Right atrium auricular region (tissue), 2 donors: Measurements from ENCODE around the gene CRYZL1. TPM values are rescaled to one million over a fixed set of nuclear protein-coding genes. Genes with fewer than 3 reads are reported as not detected.

Source experiments
- DNase-seq: peaks from one replicate; pipeline ENCODE4 v3.0.0-alpha.2; 2019; ENCODE audit warnings: low spot score
- H3K27ac ChIP-seq, 2 donors: fragments of 200-600 bp; sonication (generic); 1 replicate in 1 of 2; 2 replicates in 1 of 2; pipeline ENCODE4 v1.5.1; 2016 to 2019
- H3K27me3 ChIP-seq, 2 donors: fragments of 200-600 bp; sonication (generic); one replicate each; pipeline versions ENCODE4 v1.5.1 to v1.6.0; 2017 to 2019
- H3K36me3 ChIP-seq: fragments of 200-600 bp; sonication (generic); one replicate; pipeline ENCODE4 v1.5.1; 2016
- H3K4me1 ChIP-seq, 2 donors: fragments of 200-600 bp; sonication (generic); one replicate each; pipeline versions ENCODE4 v1.5.1 to v1.6.0; 2017 to 2019
- H3K4me3 ChIP-seq, 2 donors: fragments of 200-600 bp; sonication (generic); 1 replicate in 1 of 2; 2 replicates in 1 of 2; pipeline ENCODE4 v1.5.1; 2017 to 2019; ENCODE audit warnings: mild to moderate bottlenecking in 1 of 2, moderate library complexity in 1 of 2
- H3K9me3 ChIP-seq, 2 donors: fragments of 200-600 bp; sonication (generic); one replicate each; pipeline ENCODE4 v1.5.1; 2019
- CTCF ChIP-seq, 2 donors: fragments of 200-600 bp; sonication (generic); IDR thresholded peaks; one replicate each; pipeline ENCODE4 v1.5.1; 2019; ENCODE audit warnings: antibody characterized with exemption in 2 of 2
- total RNA-seq, 2 donors: library from RNA; depleted of rRNA; stranded (reverse); fragments of >200 nt; gene quantifications; one replicate each; pipeline ENCODE4 v1.1.0, GENCODE V29; 2016

Gene CRYZL1
- total RNA-seq, 2 donors from 2014 or later = 19.0 to 27.5 TPM

- Histone ChIP-seq H3K36me3 (peaks cover 30% of the 10 kb centered on the region), H3K27me3 (no peaks in the 10 kb centered on the region), H3K4me1 (peaks cover 0 to 35% of the 10 kb centered on the region in 2 donors), H3K27ac (peak overlapping the region; percentile 92 to 99), H3K9me3 (no peaks in the 10 kb centered on the region), H3K4me3 (peak overlapping the region; percentile 78 to 90)
- no peak for DNase-seq
- TF ChIP-seq CTCF (IDR thresholded peaks at IDR 0.05) = no peak
Measured at GRCh38 chr21:33541105-33541711, 100.3 kb downstream of the CRYZL1 start.

- TF ChIP-seq CTCF (IDR thresholded peaks at IDR 0.05) = no peak
- peak overlapping the region in 1 of 2 donors; percentile 99 for H3K27ac ChIP-seq
- peaks cover 0 to 31% of the 10 kb centered on the region in 2 donors for H3K4me1 ChIP-seq
- H3K4me3 ChIP-seq = no peak overlapping the region
- no peaks in the 10 kb centered on the region for H3K9me3 ChIP-seq
- peaks cover 35% of the 10 kb centered on the region for H3K36me3 ChIP-seq
- DNase-seq = no peak
- no peaks in the 10 kb centered on the region for H3K27me3 ChIP-seq
Measured at GRCh38 chr21:33540711-33541104, 100.8 kb downstream of the CRYZL1 start.

GRCh38 chr21:33539616-33540015, 101.9 kb downstream of the CRYZL1 start:
- TF ChIP-seq CTCF (IDR thresholded peaks at IDR 0.05) = no peak
- H3K9me3 ChIP-seq = no peaks in the 10 kb centered on the region

More at GRCh38 chr21:33539616-33540015, 101.9 kb downstream of the CRYZL1 start:
- Histone ChIP-seq H3K36me3 (peaks cover 46% of the 10 kb centered on the region), H3K27me3 (no peaks in the 10 kb centered on the region), H3K4me3 (no peak overlapping the region), H3K27ac (no peak overlapping the region), H3K4me1 (peaks cover 0 to 20% of the 10 kb centered on the region in 2 donors)
- DNase-seq = no peak

Other genes starting within 250 kb of the CRYZL1 start
- 10 to 100 TPM; 40.2 to 47.3 TPM for gene IFNGR2, start 238.3 kb downstream of the CRYZL1 start, total RNA-seq
- 10 to 100 TPM; 31.1 to 41.0 TPM for gene TMEM50B, start 161.8 kb downstream of the CRYZL1 start, total RNA-seq
- 1 to 10 TPM; 3.0 to 4.5 TPM for gene DNAJC28, start 150.0 kb downstream of the CRYZL1 start, total RNA-seq
- gene GART, start 99.6 kb downstream of the CRYZL1 start, total RNA-seq = 10 to 100 TPM; 29.7 to 32.5 TPM
- 100 to 1,000 TPM; 105 to 189 TPM for gene SON, start 98.7 kb downstream of the CRYZL1 start, total RNA-seq
- 1 to 10 TPM; 3.3 to 3.5 TPM for gene DONSON, start 53.1 kb downstream of the CRYZL1 start, total RNA-seq
- 10 to 100 TPM; 49.9 to 54.9 TPM for gene ITSN1, start 760 bp upstream of the CRYZL1 start, total RNA-seq